Measurements from ENCODE around the gene ETV1. TPM values are rescaled to one million over a fixed set of nuclear protein-coding genes. Genes with fewer than 3 reads are reported as not detected.
"Not testable (repeated sequence)": the region's sequence is repeated elsewhere in the genome, so short reads cannot be mapped to it uniquely, and the experiment has no call there.

The ETV1 gene
- total RNA-seq, 1 experiment from 2014 or later = 68.5 TPM

DNA sequence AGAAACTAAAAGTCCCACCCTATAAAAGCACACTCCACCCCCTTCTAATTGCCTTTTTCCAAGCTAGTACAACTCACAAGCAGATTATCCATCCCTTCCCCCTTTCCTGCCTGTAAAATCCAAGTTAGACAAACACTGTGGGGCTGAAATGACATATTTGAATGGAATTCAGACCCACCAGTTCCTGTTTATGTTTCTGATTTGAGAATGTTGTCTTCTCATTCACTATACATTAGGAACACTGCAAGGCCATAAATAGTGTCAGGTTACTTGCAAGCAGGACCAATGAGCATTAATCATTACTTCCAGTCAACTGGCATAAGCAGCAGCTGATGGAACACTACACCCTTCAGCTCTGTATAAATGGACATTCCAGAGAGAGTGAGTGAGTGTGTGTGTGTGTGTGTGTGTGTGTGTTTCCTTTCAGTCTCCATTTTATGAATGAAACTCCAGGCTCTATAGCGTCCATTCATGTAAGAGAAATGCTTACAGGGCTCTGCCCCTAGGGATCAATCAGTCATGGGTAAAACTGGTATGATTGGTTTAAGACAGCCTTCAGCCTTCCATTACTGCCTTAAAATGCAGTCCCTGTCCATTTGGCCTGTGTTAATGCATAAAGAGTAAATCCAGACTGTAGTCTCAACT, 69.3 kb downstream of the ETV1 start:
- Histone ChIP-seq H2BK120ac (ENCODE audit: low read depth, low read length, poor library complexity, severe bottlenecking) (no peak overlapping the region), H3K27ac (ENCODE audit: insufficient read length, low read depth, low read length) (no peak overlapping the region), H4K91ac (ENCODE audit: insufficient read length, low read depth, low read length) (no peak overlapping the region), H3K9ac (ENCODE audit: extremely low read depth, insufficient read length, low read length) (no peak overlapping the region), H3K56ac (ENCODE audit: insufficient read length, low read depth, low read length) (no peak overlapping the region), H3T11ph (ENCODE audit: low read length) (no peak overlapping the region), H2BK15ac (ENCODE audit: low read depth, low read length) (no peak overlapping the region), H3K4me1 (ENCODE audit: insufficient read depth, low read length) (no peaks in the 10 kb centered on the region), H2AFZ (ENCODE audit: low read length) (no peak overlapping the region), H3K79me1 (ENCODE audit: insufficient read depth, low read depth, low read length, poor library complexity, severe bottlenecking) (no peaks in the 10 kb centered on the region), H3K23me2 (ENCODE audit: insufficient read length, low read depth, low read length, poor library complexity, severe bottlenecking) (no peaks in the 10 kb centered on the region), H3K27me3 (ENCODE audit: insufficient read depth, low read length) (no peaks in the 10 kb centered on the region), H3K4ac (ENCODE audit: low read depth, low read length) (no peak overlapping the region), H4K20me1 (ENCODE audit: control insufficient read depth, insufficient read depth, insufficient read length) (no peaks in the 10 kb centered on the region), H3K79me2 (ENCODE audit: insufficient read depth, low read length) (no peaks in the 10 kb centered on the region; the same call in 1 of the 2 replicates), H2AK5ac (ENCODE audit: insufficient read length, low read length) (no peak overlapping the region), H3K23ac (ENCODE audit: insufficient read length, low read depth, low read length) (no peak overlapping the region), H3K4me2 (ENCODE audit: insufficient read depth, insufficient read length, low read length) (no peak overlapping the region), H2BK20ac (ENCODE audit: low read depth, low read length, poor library complexity, severe bottlenecking) (no peak overlapping the region), H3K9me3 (ENCODE audit: control insufficient read depth, low read depth, low read length) (no peaks in the 10 kb centered on the region), H4K8ac (replicated peaks; ENCODE audit: insufficient read length, low read depth, low read length) (no peak overlapping the region), H3K14ac (ENCODE audit: insufficient read depth, low read length) (no peak overlapping the region), H4K5ac (ENCODE audit: insufficient read length, low read depth, low read length) (no peak overlapping the region), H3K18ac (ENCODE audit: insufficient read length, low read depth, low read length) (no peak overlapping the region), H2BK5ac (ENCODE audit: insufficient read length, low read length) (no peak overlapping the region), H2BK12ac (ENCODE audit: insufficient read length, low read depth, low read length) (no peak overlapping the region)
- no peak for DNase-seq
- peaks cover 9 to 17% of the 10 kb centered on the region in 2 experiments for H3K4me1 Mint-ChIP-seq
- no peak overlapping the region for H3K4me3 Mint-ChIP-seq
- H3K27ac Mint-ChIP-seq = peak overlapping the region in 2 of 3 experiments; percentile 11 to 89; a peak in 4 of 7 replicates
- H3K36me3 Mint-ChIP-seq (ENCODE audit: insufficient read depth in 1 of 3, low read depth in 3 of 3) = peaks cover 18 to 29% (median 24%) of the 10 kb centered on the region in 3 experiments
- WGBS (ENCODE audit: extremely low coverage, insufficient read length, low lambda C conversion rate) = no CpG with 5 or more reads among the region's 1 CpG
- no peaks in the 10 kb centered on the region for H3K27me3 Mint-ChIP-seq (ENCODE audit: low read depth)
- no peaks in the 10 kb centered on the region for H3K9me3 Mint-ChIP-seq
- TF ChIP-seq, protein P1, sequence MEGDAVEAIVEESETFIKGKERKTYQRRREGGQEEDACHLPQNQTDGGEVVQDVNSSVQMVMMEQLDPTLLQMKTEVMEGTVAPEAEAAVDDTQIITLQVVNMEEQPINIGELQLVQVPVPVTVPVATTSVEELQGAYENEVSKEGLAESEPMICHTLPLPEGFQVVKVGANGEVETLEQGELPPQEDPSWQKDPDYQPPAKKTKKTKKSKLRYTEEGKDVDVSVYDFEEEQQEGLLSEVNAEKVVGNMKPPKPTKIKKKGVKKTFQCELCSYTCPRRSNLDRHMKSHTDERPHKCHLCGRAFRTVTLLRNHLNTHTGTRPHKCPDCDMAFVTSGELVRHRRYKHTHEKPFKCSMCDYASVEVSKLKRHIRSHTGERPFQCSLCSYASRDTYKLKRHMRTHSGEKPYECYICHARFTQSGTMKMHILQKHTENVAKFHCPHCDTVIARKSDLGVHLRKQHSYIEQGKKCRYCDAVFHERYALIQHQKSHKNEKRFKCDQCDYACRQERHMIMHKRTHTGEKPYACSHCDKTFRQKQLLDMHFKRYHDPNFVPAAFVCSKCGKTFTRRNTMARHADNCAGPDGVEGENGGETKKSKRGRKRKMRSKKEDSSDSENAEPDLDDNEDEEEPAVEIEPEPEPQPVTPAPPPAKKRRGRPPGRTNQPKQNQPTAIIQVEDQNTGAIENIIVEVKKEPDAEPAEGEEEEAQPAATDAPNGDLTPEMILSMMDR (conservative IDR thresholded peaks at IDR 0.05) = no peak

DNA sequence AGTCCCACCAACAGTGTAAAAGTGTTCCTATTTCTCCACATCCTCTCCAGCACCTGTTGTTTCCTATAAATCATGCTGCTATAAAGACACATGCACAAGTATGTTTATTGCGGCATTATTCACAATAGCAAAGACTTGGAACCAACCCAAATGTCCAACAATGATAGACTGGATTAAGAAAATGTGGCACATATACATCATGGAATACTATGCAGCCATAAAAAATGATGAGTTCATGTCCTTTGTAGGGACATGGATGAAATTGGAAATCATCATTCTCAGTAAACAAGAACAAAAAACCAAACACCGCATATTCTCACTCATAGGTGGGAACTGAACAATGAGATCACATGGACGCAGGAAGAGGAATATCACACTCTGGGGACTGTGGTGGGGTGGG, 71.1 kb downstream of the ETV1 start:
- not testable (repeated sequence) for H4K20me1 ChIP-seq (ENCODE audit: control insufficient read depth, insufficient read depth, insufficient read length); H3K23me2 ChIP-seq (ENCODE audit: insufficient read length, low read depth, low read length, poor library complexity, severe bottlenecking)
- peaks cover 7 to 20% (median 16%) of the 10 kb centered on the region in 3 experiments for H3K36me3 Mint-ChIP-seq (ENCODE audit: insufficient read depth in 1 of 3, low read depth in 3 of 3)

More for the DNA sequence above, 71.1 kb downstream of the ETV1 start:
- H3K79me2 ChIP-seq (ENCODE audit: insufficient read depth, low read length); H3K9me3 ChIP-seq (ENCODE audit: control insufficient read depth, low read depth, low read length); H3K9me3 Mint-ChIP-seq; DNase-seq; H3K4me2 ChIP-seq (ENCODE audit: insufficient read depth, insufficient read length, low read length); H3K79me1 ChIP-seq (ENCODE audit: insufficient read depth, low read depth, low read length, poor library complexity, severe bottlenecking); H3K4me1 ChIP-seq (ENCODE audit: insufficient read depth, low read length); H3K14ac ChIP-seq (ENCODE audit: insufficient read depth, low read length); H3K27ac Mint-ChIP-seq; H4K91ac ChIP-seq (ENCODE audit: insufficient read length, low read depth, low read length); H3K27me3 ChIP-seq (ENCODE audit: insufficient read depth, low read length); H3K27ac ChIP-seq (ENCODE audit: insufficient read length, low read depth, low read length); H4K5ac ChIP-seq (ENCODE audit: insufficient read length, low read depth, low read length); H2BK120ac ChIP-seq (ENCODE audit: low read depth, low read length, poor library complexity, severe bottlenecking); H2BK15ac ChIP-seq (ENCODE audit: low read depth, low read length); H2BK5ac ChIP-seq (ENCODE audit: insufficient read length, low read length); H2AFZ ChIP-seq (ENCODE audit: low read length); H3K4me3 Mint-ChIP-seq; H3K27me3 Mint-ChIP-seq (ENCODE audit: low read depth); H3K18ac ChIP-seq (ENCODE audit: insufficient read length, low read depth, low read length); H3K4ac ChIP-seq (ENCODE audit: low read depth, low read length); H4K8ac ChIP-seq (replicated peaks; ENCODE audit: insufficient read length, low read depth, low read length); H3K23ac ChIP-seq (ENCODE audit: insufficient read length, low read depth, low read length); H2BK20ac ChIP-seq (ENCODE audit: low read depth, low read length, poor library complexity, severe bottlenecking); H2AK5ac ChIP-seq (ENCODE audit: insufficient read length, low read length); H3K56ac ChIP-seq (ENCODE audit: insufficient read length, low read depth, low read length); H3K9ac ChIP-seq (ENCODE audit: extremely low read depth, insufficient read length, low read length); H2BK12ac ChIP-seq (ENCODE audit: insufficient read length, low read depth, low read length); H3T11ph ChIP-seq (ENCODE audit: low read length): not testable (repeated sequence)
- peaks cover 12 to 19% of the 10 kb centered on the region in 2 experiments for H3K4me1 Mint-ChIP-seq
- WGBS (ENCODE audit: extremely low coverage, insufficient read length, low lambda C conversion rate) = no CpG with 5 or more reads among the region's 3 CpGs
